ENCODE data around the gene SEC22C. TPM values are rescaled to one million over a fixed set of nuclear protein-coding genes. Genes with fewer than 3 reads are reported as not detected.

The SEC22C gene
- polyA plus RNA-seq, 1 donor: 49.2 TPM

DNA sequence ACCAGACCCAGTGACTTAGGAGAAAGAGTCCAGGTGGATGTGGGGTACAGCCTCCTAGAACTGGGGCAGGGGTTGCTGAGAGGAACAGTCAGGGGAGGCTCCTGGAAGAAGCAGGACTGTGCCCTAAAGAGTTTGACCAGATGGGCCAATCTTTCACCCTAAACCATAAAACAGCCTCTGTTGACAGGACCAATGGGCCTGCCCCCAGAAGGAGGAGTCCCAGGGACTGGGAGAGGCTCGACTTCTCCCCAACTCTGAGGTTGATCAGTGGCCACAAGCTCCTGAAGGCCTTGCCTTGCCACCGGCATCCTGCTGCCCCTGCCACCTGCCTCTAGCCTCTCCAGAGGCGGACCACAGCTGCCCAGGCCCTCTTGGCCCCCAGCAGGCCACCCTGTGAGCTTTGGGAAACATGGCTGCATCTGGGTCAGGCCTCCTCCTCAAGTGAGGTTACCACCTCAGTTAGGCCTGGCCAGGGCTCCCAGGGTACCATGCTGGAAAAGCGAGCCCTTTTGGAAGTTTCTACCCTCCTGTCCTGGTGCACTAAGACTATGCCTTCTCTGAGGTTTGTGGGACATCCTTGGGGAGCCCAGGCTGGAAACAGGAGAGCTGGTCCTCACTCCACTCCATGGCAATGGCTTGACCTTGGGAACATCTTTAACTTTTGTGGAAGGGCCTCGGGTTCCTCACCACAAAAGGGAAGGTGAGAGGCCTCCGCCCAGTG, 76.5 kb downstream of the SEC22C start:
- Histone ChIP-seq H3K4me1 (ENCODE audit: control insufficient read depth, insufficient read depth, low read length) (peaks cover 76% of the 10 kb centered on the region), H3K27ac (ENCODE audit: low read length) (peak overlapping the region; percentile 99), H3K36me3 (ENCODE audit: control insufficient read depth, insufficient read depth, low read length) (no peaks in the 10 kb centered on the region), H3K4me3 (ENCODE audit: low read length) (peak overlapping the region; percentile 4), H3K9me3 (ENCODE audit: control insufficient read depth, low read depth, low read length) (no peaks in the 10 kb centered on the region), H3K27me3 (ENCODE audit: control insufficient read depth, insufficient read depth, low read length) (peaks cover 24% of the 10 kb centered on the region)
- no CpG with 5 or more reads among the region's 6 CpGs for WGBS (ENCODE audit: insufficient coverage, low lambda C conversion rate)
- DNase-seq: peak in 1 of 2 donors; percentile 60

DNA sequence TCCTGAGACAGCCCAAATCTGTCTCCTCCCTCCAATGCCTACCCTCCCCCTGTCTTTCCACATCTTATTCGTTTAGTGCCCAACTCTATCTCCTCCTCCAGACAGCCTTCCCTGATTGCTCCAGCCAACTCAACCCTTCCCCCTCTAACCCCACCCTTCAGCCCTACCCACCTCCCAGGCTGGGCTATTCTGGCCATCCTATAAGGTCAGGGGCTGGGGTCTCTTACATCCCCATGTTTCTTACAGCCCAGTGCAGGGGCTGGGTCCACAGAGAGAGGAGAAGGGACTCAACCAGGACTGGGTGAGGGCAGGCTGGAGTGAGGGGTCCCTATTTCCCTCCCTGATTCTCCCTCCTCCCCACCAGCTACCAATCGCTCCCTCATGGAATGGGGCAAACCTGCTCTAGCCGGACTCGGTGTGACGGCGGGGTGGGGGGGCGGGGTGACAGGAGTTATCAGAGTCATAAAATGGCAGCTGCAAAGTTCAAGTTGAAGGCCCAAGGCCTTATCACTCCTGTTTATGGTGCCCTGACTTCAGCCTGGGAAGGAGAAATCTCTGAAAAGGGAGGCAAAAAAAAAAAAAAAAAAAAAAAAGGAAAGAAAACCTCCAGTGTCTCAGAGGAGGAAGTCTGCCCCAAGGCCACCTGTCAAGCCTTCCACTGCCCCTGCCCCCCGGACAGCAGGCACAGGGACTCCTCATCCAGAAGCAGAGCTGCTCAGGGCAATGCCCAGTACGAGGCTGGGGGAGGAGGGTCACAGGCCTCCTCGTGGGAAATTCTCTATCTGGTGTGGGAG, 77.2 kb downstream of the SEC22C start:
- H3K4me1 ChIP-seq (ENCODE audit: control insufficient read depth, insufficient read depth, low read length): peaks cover 70% of the 10 kb centered on the region
- WGBS (ENCODE audit: insufficient coverage, low lambda C conversion rate): no CpG with 5 or more reads among the region's 10 CpGs

DNA sequence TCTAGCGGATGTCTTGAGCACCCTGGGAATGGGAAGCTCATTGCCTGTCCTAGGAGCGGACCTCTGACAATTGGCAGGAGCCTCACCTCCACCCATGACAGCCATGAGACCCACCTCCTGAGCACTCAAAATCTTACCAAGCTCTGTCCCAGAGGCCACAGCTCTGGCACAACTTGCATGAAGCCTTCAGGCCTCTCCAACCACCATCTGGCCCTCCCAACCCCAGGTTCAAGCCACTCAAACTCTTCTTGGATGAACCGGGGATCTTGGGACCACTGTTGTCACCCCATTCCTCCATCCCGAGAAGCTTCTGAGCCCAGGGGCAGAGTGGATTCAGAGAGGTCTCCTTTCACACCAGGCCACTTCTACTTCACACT, 77.8 kb downstream of the SEC22C start:
- Histone ChIP-seq H3K27ac (ENCODE audit: low read length) (peak overlapping the region; percentile 99), H3K9me3 (ENCODE audit: control insufficient read depth, low read depth, low read length) (no peaks in the 10 kb centered on the region), H3K36me3 (ENCODE audit: control insufficient read depth, insufficient read depth, low read length) (no peaks in the 10 kb centered on the region), H3K4me1 (ENCODE audit: control insufficient read depth, insufficient read depth, low read length) (peaks cover 64% of the 10 kb centered on the region), H3K27me3 (ENCODE audit: control insufficient read depth, insufficient read depth, low read length) (peaks cover 25% of the 10 kb centered on the region), H3K4me3 (ENCODE audit: low read length) (peak overlapping the region; percentile 80)
- WGBS (ENCODE audit: insufficient coverage, low lambda C conversion rate): no CpG with 5 or more reads among the region's 4 CpGs
- peak in 1 of 2 donors; percentile 46 for DNase-seq

More for the DNA sequence above, 77.2 kb downstream of the SEC22C start:
- Histone ChIP-seq H3K4me3 (ENCODE audit: low read length) (peak overlapping the region; percentile 3), H3K9me3 (ENCODE audit: control insufficient read depth, low read depth, low read length) (no peaks in the 10 kb centered on the region), H3K27me3 (ENCODE audit: control insufficient read depth, insufficient read depth, low read length) (peaks cover 25% of the 10 kb centered on the region), H3K27ac (ENCODE audit: low read length) (peak overlapping the region; percentile 99), H3K36me3 (ENCODE audit: control insufficient read depth, insufficient read depth, low read length) (no peaks in the 10 kb centered on the region)
- DNase-seq: peak; percentile 74 to 88

DNA sequence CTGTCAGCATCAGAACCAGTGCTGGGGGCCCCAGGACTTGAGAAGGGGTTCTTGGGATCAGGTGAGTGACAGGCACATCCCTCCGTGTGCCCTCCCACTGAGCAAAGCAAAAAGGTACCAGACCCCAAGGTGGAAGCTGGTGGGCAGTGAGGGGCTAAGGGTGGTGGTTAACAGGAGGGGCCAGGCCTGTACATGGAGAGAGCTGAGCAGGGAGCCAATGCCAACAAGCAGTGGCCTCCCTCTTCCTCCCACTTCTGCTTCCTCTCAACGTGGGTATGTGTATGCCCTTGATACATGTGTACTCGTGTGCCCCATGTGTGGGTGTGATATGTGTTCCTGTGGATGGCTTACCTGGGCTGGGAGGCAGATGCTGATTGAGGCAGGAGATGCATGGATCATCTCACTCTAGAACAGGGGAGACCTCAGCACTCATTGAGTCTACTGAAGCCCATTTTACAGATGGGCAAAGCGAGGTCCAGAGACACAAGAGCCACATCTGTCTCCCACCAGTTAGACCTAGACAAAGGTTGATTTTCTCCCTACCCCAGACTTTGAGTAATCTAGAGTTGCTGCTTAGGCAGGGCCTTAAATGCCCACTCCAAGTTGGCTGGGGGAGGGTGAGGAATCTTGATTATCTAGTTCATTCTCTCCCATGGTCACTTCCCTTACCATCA, 78.4 kb downstream of the SEC22C start:
- H3K4me1 ChIP-seq (ENCODE audit: control insufficient read depth, insufficient read depth, low read length): peaks cover 58% of the 10 kb centered on the region
- peak overlapping the region; percentile 99 for H3K27ac ChIP-seq (ENCODE audit: low read length)
- H3K4me3 ChIP-seq (ENCODE audit: low read length): peak overlapping the region; percentile 80
- H3K36me3 ChIP-seq (ENCODE audit: control insufficient read depth, insufficient read depth, low read length): no peaks in the 10 kb centered on the region
- H3K9me3 ChIP-seq (ENCODE audit: control insufficient read depth, low read depth, low read length): no peaks in the 10 kb centered on the region
- no CpG with 5 or more reads among the region's 4 CpGs for WGBS (ENCODE audit: insufficient coverage, low lambda C conversion rate)
- peaks cover 25% of the 10 kb centered on the region for H3K27me3 ChIP-seq (ENCODE audit: control insufficient read depth, insufficient read depth, low read length)
- no peak for DNase-seq

DNA sequence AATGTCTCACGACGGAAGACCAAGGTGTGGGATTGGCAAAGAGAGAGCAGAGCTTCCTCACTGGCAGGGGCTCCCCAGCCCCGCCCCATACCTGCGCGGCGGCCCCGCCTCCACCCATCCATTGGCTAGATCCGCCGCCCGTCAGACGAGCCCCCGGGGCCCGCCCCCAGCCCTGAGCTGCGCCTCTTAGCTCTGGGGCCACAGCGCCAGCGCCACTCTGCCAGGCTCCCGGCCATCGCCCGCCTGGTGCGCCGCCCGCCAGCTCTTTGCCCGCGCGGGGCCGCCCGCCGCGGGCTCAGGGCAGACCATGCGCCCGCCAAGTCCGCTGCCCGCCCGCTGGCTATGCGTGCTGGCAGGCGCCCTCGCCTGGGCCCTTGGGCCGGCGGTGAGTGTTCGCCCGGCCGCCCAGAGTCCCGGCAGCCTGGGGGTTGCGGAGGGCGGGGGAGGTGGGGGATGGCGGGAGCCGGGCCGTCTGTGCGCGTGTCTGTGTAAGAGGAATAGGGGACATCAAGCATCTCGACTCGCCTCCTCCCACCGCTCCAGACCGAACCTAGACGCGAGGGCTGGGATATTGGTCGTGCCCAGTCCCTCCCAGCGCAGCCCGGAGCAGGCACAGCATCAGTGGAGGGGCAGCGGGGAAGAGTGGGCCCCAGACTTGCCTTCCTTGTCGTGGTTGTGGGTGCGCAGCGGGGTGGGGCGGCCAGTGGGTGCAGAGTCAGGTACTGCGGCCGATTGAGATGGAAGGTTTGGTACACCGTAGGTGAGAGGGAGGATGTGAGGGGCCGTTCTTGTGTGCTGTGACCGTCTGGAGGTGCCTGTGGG, 79.1 kb downstream of the SEC22C start, which contains the start of gene VIPR1:
Gene VIPR1, plus strand, starts transcription at position 215 of the 822 bp plus-strand sequence. Its CDS starts 93 bp downstream, at position 308.
- H3K4me1 ChIP-seq (ENCODE audit: control insufficient read depth, insufficient read depth, low read length): peaks cover 51% of the 10 kb centered on the region
- DNase-seq: peak; percentile 91 to 97
- peaks cover 25% of the 10 kb centered on the region for H3K27me3 ChIP-seq (ENCODE audit: control insufficient read depth, insufficient read depth, low read length)
- no CpG with 5 or more reads among the region's 69 CpGs for WGBS (ENCODE audit: insufficient coverage, low lambda C conversion rate)
- H3K4me3 ChIP-seq (ENCODE audit: low read length): peak within 1 kb of the TSS; percentile 80
- H3K36me3 ChIP-seq (ENCODE audit: control insufficient read depth, insufficient read depth, low read length): no peaks in the 10 kb centered on the region
- peak within 1 kb of the TSS; percentile 99 for H3K27ac ChIP-seq (ENCODE audit: low read length)
- no peaks in the 10 kb centered on the region for H3K9me3 ChIP-seq (ENCODE audit: control insufficient read depth, low read depth, low read length)

DNA sequence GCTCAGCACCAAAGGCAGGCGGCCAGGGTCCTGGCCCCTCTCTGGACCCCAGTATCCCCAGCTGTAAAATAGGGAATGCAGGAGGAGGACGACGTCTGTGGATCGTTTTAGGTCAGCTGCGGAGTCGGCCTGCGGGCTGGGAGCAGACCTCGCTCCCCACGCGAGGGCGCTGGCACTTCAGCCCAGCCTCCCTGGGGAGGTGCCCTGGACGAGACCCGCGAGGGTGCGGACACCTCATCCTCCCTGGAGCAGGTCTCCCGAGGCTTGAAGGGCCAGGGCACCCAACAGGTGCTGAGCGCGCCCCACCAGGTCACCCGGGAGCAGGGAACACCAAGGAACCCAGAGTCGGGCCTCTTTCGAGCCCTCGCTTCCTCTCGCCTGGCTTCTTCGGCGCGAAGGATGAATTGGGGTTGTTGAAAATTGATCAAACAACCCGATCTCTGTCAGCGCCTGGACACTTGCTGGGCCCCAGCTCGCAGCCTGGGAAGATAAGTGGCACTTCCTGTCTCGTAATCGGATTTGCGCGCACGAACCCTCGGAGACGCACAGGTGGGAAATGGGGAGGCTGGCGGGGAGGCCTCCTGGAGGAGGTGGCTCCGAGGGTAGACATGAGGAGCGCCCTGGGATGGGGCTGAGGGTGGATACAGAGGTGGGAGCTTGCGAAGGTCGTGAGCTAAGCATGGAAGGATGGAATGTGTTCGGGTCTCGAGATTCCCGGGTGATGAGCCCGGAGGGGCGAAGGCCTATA, 79.9 kb downstream of the SEC22C start:
- no CpG with 5 or more reads among the region's 46 CpGs for WGBS (ENCODE audit: insufficient coverage, low lambda C conversion rate)
- DNase-seq: peak; percentile 75 to 79
- Histone ChIP-seq H3K27ac (ENCODE audit: low read length) (peak overlapping the region; percentile 70), H3K36me3 (ENCODE audit: control insufficient read depth, insufficient read depth, low read length) (no peaks in the 10 kb centered on the region), H3K9me3 (ENCODE audit: control insufficient read depth, low read depth, low read length) (no peaks in the 10 kb centered on the region), H3K4me1 (ENCODE audit: control insufficient read depth, insufficient read depth, low read length) (peaks cover 48% of the 10 kb centered on the region), H3K27me3 (ENCODE audit: control insufficient read depth, insufficient read depth, low read length) (peaks cover 25% of the 10 kb centered on the region), H3K4me3 (ENCODE audit: low read length) (peak overlapping the region; percentile 48)

DNA sequence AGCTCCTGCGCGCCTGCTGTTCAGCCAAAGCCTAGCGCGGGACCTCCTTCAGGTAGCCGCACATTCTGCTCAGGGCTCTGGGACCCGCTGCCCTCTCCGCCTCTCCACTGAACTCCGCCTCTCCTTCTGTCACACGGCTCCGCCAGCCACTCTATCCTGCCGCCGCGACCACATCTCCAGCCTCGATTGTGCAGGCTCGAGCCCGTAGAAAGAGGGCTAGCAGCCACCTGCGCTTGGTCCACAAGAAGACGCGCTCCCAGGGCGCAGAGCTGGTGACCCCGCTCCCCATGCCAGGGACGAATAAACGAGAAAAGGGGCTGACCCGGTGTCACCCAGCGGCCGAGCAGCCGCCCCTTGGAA, 80.5 kb downstream of the SEC22C start:
- Histone ChIP-seq H3K27ac (ENCODE audit: low read length) (no peak overlapping the region), H3K27me3 (ENCODE audit: control insufficient read depth, insufficient read depth, low read length) (peaks cover 25% of the 10 kb centered on the region), H3K9me3 (ENCODE audit: control insufficient read depth, low read depth, low read length) (no peaks in the 10 kb centered on the region), H3K4me1 (ENCODE audit: control insufficient read depth, insufficient read depth, low read length) (peaks cover 46% of the 10 kb centered on the region), H3K36me3 (ENCODE audit: control insufficient read depth, insufficient read depth, low read length) (no peaks in the 10 kb centered on the region), H3K4me3 (ENCODE audit: low read length) (peak overlapping the region; percentile 48)
- no peak for DNase-seq
- no CpG with 5 or more reads among the region's 27 CpGs for WGBS (ENCODE audit: insufficient coverage, low lambda C conversion rate)

DNA sequence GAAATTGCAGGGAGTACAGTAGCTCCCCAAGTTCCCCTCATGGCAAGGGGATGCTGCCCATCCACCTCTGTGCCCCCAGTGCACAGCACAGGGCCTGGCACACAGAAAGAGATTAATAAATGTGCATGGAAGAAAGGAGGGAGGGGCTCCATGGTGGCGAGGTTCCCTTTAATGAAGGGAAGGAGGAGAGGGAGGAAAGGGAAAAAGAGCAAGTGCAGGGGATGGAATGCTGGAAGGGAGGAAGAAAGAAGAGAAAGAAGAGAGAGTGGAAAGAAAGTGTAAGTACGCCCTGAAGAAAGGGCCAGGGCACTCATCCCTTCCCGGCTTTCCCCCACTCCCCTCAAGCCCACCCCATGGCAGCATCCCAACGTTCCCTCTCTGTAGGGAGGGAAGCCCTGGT, 80.9 kb downstream of the SEC22C start:
- H3K4me1 ChIP-seq (ENCODE audit: control insufficient read depth, insufficient read depth, low read length): peaks cover 43% of the 10 kb centered on the region
- WGBS (ENCODE audit: insufficient coverage, low lambda C conversion rate): 63% methylated on average over 2 of the region's 4 CpGs
- no peaks in the 10 kb centered on the region for H3K36me3 ChIP-seq (ENCODE audit: control insufficient read depth, insufficient read depth, low read length)
- DNase-seq: no peak
- H3K9me3 ChIP-seq (ENCODE audit: control insufficient read depth, low read depth, low read length): no peaks in the 10 kb centered on the region
- H3K27me3 ChIP-seq (ENCODE audit: control insufficient read depth, insufficient read depth, low read length): peaks cover 25% of the 10 kb centered on the region
- H3K4me3 ChIP-seq (ENCODE audit: low read length): no peak overlapping the region
- no peak overlapping the region for H3K27ac ChIP-seq (ENCODE audit: low read length)

DNA sequence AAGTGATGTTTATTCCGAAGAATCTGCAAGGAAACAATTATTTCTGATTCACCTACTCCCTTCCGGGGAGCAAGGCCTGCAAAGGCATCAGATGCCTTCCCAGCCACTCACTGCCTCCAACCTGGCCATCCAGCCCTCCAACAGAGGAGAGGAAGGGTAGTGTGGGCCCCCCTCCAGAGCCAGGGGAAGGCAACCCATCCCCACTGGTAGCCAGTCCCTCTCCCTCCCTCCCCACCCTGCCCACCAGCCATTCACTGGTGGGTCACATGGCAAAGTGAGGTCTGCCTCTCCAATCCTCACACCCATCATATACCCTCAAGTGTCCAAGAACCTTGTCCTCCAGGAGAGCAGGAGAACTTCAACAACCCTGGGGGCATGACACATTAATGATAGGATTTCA, 81.7 kb downstream of the SEC22C start:
- WGBS (ENCODE audit: insufficient coverage, low lambda C conversion rate): 83% methylated on average over 1 of the region's 2 CpGs
- no peak overlapping the region for H3K4me3 ChIP-seq (ENCODE audit: low read length)
- no peaks in the 10 kb centered on the region for H3K36me3 ChIP-seq (ENCODE audit: control insufficient read depth, insufficient read depth, low read length)
- peaks cover 25% of the 10 kb centered on the region for H3K27me3 ChIP-seq (ENCODE audit: control insufficient read depth, insufficient read depth, low read length)
- peaks cover 38% of the 10 kb centered on the region for H3K4me1 ChIP-seq (ENCODE audit: control insufficient read depth, insufficient read depth, low read length)
- H3K9me3 ChIP-seq (ENCODE audit: control insufficient read depth, low read depth, low read length): no peaks in the 10 kb centered on the region
- H3K27ac ChIP-seq (ENCODE audit: low read length): no peak overlapping the region
- DNase-seq: no peak

All from large intestine (tissue), 3 donors.